Activated T-cell treated with anti-CD3 and anti-CD28 coated beads, Interleukin-2, amount 50 U/mL, for 1 hour (primary cell): ENCODE measurements around the gene TEX28.
"Not testable (repeated sequence)": the region's sequence is repeated elsewhere in the genome, so short reads cannot be mapped to it uniquely, and the experiment has no call there.

ENCODE experiments used
- DNase-seq: peaks from one replicate; pipeline ENCODE4 v3.0.0-alpha.2; 2020

The TEX28 gene

DNA sequence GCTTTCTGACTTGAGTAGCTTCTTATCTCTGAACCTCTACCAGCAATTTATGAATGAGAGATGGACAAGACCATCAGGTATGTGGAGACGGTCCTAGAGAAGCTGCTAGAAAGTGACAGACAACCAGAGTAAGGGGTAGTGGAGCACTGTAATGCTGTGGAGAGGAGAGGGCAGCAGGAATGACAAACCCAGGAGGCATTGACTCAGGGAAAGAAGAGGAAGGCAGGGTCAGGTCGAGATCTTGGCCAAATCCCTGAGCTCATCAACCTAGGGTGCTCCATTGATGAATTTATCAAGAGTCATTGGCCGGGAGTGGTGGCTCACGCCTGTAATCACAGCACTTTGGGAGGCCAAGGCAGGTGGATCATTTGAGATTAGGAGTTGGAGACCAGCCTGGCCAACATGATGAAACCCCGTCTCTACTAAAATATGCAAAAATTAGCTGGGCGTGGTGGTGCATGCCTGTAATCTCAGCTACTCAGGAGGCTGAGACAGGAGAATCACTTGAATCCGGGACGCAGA is 54.9 kb downstream of the TEX28 start:
- DNase-seq: not testable (repeated sequence)

DNA sequence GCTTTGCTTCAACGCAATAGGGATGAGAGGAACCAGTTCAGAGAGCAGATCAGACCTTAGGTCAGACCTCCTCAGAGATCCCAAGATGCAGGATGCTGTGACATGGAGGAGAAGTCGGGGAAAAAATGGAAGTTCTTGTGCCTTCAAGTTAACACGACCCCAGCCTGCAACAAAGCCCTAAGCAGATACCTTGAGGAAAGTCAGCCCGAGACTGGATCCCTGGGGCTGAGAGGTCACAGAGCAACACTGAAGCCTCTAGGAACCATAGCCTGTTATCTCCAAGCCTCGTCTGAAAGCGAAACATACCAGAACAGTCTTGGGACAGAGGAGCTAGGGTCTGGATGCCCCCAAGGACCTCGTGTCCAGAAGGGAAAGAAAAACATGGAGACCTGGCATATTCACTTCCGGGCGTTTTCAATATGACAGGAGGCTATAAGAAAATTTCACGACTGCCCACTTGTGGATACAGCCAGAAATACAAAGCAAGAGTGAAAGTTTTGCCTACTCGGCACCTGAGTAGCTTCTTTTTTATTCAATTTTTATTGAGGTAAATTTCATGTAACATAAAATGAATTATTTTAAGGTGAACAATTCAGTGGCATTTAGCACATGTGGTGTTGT is 55.9 kb downstream of the TEX28 start:
- DNase-seq: not testable (repeated sequence)

DNA sequence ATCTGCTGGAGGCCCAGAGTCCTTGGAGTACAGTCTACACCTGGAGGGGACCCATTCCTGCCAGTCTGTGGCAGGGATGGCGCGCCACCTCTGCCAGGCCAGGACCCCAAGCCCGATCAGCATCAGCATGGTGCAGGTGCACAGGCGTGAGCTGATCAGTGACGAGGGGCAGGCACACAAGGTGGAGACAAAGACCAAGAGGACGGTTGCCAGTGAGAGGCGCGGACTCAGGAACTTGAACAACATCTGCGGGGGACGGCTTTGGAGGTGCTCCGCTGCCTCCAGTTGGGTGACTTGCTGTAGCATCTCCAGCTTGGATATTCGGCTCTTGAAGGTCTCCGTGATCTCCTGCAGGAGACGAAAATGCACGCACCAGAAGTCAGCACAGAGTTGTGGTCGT is 61.3 kb downstream of the TEX28 start:
- DNase-seq: not testable (repeated sequence)

DNA sequence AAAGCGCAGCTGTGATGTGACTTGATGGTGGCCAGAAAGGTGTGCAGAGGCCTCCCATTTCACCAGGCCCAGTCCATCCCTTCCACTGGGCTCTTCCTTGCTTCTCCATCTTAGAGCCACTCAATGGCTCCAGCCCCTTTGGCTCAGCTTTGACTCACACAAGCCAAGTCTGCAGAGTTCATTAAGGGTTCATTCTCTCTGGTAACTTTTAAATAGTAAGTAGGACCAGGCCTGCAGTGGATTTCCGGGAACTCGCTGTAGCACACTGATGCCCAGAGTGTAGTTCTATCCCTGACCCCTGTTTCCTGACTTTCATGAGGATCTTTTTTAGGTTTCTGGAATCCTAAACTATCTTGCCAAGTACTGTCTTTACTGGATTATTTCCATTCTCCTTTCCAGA is 63.5 kb downstream of the TEX28 start:
- DNase-seq: not testable (repeated sequence)

DNA sequence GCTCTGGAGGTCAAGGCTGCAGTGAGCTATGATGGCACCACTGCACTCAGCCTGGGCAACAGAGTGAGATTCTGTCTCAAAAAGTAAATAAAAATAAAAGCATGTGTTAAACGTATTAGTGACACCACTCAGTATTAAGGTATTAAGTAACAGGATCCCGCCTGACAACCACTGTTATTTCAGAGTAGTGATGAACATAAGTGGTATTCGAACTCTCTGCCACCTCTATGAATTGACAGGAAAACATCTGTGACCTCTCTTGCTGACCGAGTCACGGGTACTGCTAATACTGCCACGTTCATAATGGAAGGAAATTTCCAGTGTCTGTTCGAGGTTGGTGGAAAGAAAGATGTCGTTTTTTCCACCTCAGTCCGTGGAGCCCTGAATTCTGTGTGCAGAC is 68.2 kb downstream of the TEX28 start:
- DNase-seq: not testable (repeated sequence)

DNA sequence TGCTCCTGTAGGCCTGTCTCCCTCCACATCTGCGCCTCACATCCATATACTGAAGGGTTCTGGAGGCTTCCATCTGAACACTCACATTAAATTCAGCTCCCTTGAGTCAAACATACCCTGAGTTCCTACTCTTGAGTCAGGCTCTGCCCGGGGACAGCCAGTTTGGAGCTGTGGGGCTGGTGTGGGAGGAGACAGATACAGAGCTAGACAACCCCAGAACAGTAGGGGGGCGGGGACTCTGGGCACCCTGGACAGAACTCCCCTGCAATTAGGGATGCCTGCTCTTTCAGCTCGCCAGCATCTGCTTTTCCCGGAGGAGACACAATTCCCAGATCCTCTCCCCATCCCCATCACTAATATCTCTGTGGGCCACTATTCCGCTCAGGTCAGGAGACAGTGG is 69.6 kb downstream of the TEX28 start:
- DNase-seq: not testable (repeated sequence)
